Measurements from ENCODE around the gene SLC24A3.

SLC24A3 gene

DNA sequence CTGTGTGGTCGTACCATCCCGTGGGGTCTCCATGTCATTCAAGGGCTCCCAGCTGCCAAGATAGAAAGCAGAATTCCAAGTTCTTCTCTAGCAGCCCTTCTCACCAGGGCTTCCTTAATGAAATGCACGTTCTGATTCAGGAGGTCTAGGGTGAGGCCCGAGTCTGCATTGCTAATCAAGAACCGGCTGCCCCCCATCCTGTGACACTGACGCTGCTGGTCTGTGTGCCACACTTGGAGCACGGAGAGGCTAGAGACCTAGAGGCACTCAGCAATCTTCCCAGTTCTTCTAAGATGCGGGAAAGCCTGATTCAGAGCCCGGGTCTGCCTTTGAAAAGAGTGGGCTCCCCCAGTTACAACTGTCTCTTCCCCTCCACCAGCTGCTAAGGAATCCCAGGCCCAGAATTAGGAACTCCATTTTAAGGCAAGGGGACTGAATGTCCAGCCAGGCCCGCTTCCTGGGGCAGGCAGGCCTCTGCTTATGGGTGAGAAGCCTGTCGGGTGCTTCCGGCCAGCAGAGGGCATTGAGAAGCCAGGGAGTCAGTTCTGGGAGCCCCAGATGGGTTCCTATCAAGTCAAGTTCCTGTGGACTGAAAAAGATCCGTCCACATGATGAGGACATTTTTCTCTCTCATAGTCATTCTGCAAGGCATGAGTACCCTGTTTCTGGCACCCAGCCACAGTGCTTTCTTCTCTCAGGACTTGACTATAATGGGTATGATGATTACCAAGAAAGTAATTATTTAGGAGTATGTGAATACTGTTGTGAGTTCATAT, 475.8 kb downstream of the SLC24A3 start:
- no peaks in the 10 kb centered on the region for H3K36me3 Mint-ChIP-seq (ENCODE audit: low read depth)
- DNase-seq (ENCODE audit: low spot score), result no peak
- H3K27ac Mint-ChIP-seq, result no peak overlapping the region
- no peaks in the 10 kb centered on the region for H3K4me1 Mint-ChIP-seq (ENCODE audit: low read depth)
- H3K9me3 Mint-ChIP-seq, result no peaks in the 10 kb centered on the region
- H3K27me3 Mint-ChIP-seq (ENCODE audit: low read depth), result peaks cover 7% of the 10 kb centered on the region
- no peak overlapping the region for H3K4me3 Mint-ChIP-seq

DNA sequence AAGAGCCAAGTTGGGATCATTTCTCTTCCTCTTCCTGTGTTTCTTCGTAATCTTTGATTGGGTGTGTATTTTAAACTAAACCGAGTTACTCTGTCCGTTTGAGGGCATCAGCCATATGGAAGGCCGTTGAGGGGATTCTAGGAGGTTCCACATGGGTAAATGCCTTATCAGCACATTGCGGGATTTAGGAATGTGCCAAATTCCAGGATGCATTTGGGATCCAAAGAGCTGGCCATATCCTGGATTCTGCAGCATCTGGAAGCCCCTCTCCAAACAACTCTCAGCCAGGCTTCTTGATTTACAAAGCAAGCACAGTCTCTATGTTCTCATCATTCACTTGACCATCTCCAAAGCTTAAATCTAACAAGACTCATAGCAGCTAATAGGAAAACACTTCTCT, 478.0 kb downstream of the SLC24A3 start:
- Mint-ChIP-seq H3K27me3 (ENCODE audit: low read depth) (peaks cover 7% of the 10 kb centered on the region), H3K4me1 (ENCODE audit: low read depth) (no peaks in the 10 kb centered on the region), H3K36me3 (ENCODE audit: low read depth) (no peaks in the 10 kb centered on the region), H3K4me3 (no peak overlapping the region), H3K9me3 (no peaks in the 10 kb centered on the region), H3K27ac (no peak overlapping the region)
- DNase-seq (ENCODE audit: low spot score), result no peak

DNA sequence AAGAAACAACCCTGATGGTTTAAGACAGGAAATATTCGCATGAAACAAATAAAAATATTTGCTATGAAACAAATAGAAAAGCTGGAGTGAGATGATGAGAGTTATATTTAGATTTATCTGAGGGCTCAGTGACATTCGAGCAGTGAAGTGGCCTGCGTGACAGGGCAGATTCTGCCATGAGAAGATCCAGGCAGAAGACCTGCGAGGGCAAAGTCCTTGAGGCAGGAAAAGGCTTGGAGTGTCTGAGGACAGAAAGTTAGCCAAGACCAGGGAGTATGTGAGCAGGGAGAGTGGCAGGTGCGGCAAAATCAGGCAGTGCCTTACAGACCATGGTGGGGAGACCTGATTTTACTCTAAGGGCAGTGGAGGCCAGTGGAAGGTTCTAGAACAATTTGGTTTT, 478.7 kb downstream of the SLC24A3 start:
- DNase-seq (ENCODE audit: low spot score), result no peak
- Mint-ChIP-seq H3K9me3 (no peaks in the 10 kb centered on the region), H3K4me1 (ENCODE audit: low read depth) (no peaks in the 10 kb centered on the region), H3K27me3 (ENCODE audit: low read depth) (peaks cover 7% of the 10 kb centered on the region), H3K4me3 (no peak overlapping the region), H3K36me3 (ENCODE audit: low read depth) (no peaks in the 10 kb centered on the region), H3K27ac (no peak overlapping the region)

DNA sequence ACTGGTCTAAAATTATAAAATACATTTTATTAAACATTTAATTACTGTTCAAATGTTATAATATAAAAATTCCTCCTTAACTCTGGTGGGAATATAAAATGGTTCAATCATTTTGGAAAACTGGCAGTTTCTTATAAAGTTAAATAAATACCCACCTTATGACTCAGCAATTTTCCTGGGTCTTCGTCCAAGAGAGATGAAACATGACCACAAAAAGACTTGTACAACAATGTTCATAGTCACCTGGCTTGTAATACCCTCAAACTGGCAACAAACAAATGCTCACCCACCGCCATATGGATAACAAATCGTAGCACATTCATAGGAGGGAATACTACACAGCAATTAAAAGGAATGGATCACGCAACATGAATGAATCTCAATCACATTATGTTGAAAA, 479.7 kb downstream of the SLC24A3 start:
- DNase-seq (ENCODE audit: low spot score), result no peak
- no peaks in the 10 kb centered on the region for H3K36me3 Mint-ChIP-seq (ENCODE audit: low read depth)
- H3K4me1 Mint-ChIP-seq (ENCODE audit: low read depth), result no peaks in the 10 kb centered on the region
- no peak overlapping the region for H3K27ac Mint-ChIP-seq
- peaks cover 7% of the 10 kb centered on the region for H3K27me3 Mint-ChIP-seq (ENCODE audit: low read depth)
- H3K4me3 Mint-ChIP-seq, result no peak overlapping the region
- no peaks in the 10 kb centered on the region for H3K9me3 Mint-ChIP-seq

DNA sequence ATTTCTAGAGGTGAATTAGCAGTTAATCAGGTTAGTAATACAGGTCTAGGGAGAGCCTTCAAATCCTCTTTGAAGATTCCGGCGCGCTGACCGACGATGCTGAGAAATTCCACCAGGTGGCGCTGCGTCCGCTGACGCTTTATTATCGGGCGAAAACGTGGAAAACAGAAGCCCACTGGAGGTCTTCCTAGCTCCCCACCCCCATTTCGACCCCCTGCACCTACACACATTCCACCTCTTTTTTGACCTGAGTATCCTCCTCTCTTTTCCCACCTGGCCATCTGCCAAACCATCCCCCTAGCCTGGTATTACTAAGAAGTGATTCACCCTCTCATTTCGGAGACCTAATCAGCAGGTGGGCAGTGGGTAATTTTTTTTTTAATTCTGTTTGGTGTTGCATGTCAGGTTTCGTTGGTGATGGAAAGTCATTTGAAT, 480.3 kb downstream of the SLC24A3 start:
- H3K4me3 Mint-ChIP-seq, result no peak overlapping the region
- no peak overlapping the region for H3K27ac Mint-ChIP-seq
- H3K27me3 Mint-ChIP-seq (ENCODE audit: low read depth), result peaks cover 7% of the 10 kb centered on the region
- H3K9me3 Mint-ChIP-seq, result no peaks in the 10 kb centered on the region
- H3K4me1 Mint-ChIP-seq (ENCODE audit: low read depth), result no peaks in the 10 kb centered on the region
- no peaks in the 10 kb centered on the region for H3K36me3 Mint-ChIP-seq (ENCODE audit: low read depth)
- DNase-seq (ENCODE audit: low spot score), result peak; percentile 12

GRCh38 chr20:19693508-19693907, 481.1 kb downstream of the SLC24A3 start:
- H3K27me3 Mint-ChIP-seq (ENCODE audit: low read depth), result peaks cover 7% of the 10 kb centered on the region
- H3K36me3 Mint-ChIP-seq (ENCODE audit: low read depth), result no peaks in the 10 kb centered on the region
- H3K9me3 Mint-ChIP-seq, result no peaks in the 10 kb centered on the region
- no peak for DNase-seq (ENCODE audit: low spot score)
- H3K27ac Mint-ChIP-seq, result no peak overlapping the region
- no peak overlapping the region for H3K4me3 Mint-ChIP-seq
- no peaks in the 10 kb centered on the region for H3K4me1 Mint-ChIP-seq (ENCODE audit: low read depth)

- Mint-ChIP-seq H3K27ac (no peak overlapping the region), H3K27me3 (ENCODE audit: low read depth) (peaks cover 7% of the 10 kb centered on the region), H3K4me1 (ENCODE audit: low read depth) (no peaks in the 10 kb centered on the region), H3K9me3 (no peaks in the 10 kb centered on the region), H3K36me3 (ENCODE audit: low read depth) (no peaks in the 10 kb centered on the region), H3K4me3 (no peak overlapping the region)
- no peak for DNase-seq (ENCODE audit: low spot score)
Measured at GRCh38 chr20:19695081-19695480, 482.6 kb downstream of the SLC24A3 start.

- H3K27ac Mint-ChIP-seq, result no peak overlapping the region
- DNase-seq (ENCODE audit: low spot score), result no peak
- H3K9me3 Mint-ChIP-seq, result no peaks in the 10 kb centered on the region
- H3K4me1 Mint-ChIP-seq (ENCODE audit: low read depth), result no peaks in the 10 kb centered on the region
- no peaks in the 10 kb centered on the region for H3K27me3 Mint-ChIP-seq (ENCODE audit: low read depth)
- H3K4me3 Mint-ChIP-seq, result no peak overlapping the region
- no peaks in the 10 kb centered on the region for H3K36me3 Mint-ChIP-seq (ENCODE audit: low read depth)
Measured at GRCh38 chr20:19696620-19697019, 484.2 kb downstream of the SLC24A3 start.

- DNase-seq (ENCODE audit: low spot score), result no peak
- H3K27ac Mint-ChIP-seq, result no peak overlapping the region
- H3K36me3 Mint-ChIP-seq (ENCODE audit: low read depth), result no peaks in the 10 kb centered on the region
- no peaks in the 10 kb centered on the region for H3K4me1 Mint-ChIP-seq (ENCODE audit: low read depth)
- peaks cover 4% of the 10 kb centered on the region for H3K9me3 Mint-ChIP-seq
- H3K27me3 Mint-ChIP-seq (ENCODE audit: low read depth), result no peaks in the 10 kb centered on the region
- H3K4me3 Mint-ChIP-seq, result no peak overlapping the region
Measured at GRCh38 chr20:19697415-19697814, 485.0 kb downstream of the SLC24A3 start.

DNA sequence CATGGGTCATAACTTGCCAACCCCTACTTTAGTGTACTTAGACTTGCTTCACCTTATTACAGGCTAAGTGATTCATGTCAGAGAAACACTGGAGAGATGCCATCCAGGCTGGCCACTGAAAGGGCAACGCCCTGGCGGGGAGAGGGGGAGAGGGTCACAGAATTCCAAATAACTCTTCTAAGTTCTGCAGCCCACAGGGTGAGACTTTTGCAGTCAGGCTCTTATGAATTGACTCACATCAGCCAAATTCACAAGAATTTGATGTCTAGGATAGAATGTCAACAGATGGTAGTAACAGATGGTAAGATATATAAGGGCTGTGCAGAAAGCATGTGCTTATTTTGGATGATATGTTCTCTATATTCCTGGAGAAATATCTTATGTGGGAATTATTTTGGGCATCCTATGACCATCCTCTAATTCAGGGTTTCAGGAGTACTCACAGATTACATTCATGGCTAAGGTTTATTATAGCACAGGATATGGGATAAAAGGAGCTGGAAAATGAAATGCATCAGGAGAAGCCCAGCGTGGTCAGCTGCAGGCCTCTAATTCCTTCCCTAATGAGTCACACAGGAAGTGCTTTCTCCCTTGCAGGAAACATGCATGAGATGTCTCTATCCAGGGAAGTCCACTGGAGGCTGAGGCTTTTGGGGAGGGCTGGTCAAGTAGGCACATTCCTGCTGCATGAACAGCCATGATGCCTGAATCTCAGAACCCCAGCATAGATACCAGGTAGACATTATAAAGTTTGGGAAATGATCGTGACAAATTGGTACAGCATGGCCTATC, 486.9 kb downstream of the SLC24A3 start:
- Mint-ChIP-seq H3K9me3 (peaks cover 4% of the 10 kb centered on the region), H3K4me3 (no peak overlapping the region), H3K36me3 (ENCODE audit: low read depth) (no peaks in the 10 kb centered on the region), H3K27me3 (ENCODE audit: low read depth) (no peaks in the 10 kb centered on the region), H3K27ac (no peak overlapping the region), H3K4me1 (ENCODE audit: low read depth) (no peaks in the 10 kb centered on the region)
- DNase-seq (ENCODE audit: low spot score), result no peak

DNA sequence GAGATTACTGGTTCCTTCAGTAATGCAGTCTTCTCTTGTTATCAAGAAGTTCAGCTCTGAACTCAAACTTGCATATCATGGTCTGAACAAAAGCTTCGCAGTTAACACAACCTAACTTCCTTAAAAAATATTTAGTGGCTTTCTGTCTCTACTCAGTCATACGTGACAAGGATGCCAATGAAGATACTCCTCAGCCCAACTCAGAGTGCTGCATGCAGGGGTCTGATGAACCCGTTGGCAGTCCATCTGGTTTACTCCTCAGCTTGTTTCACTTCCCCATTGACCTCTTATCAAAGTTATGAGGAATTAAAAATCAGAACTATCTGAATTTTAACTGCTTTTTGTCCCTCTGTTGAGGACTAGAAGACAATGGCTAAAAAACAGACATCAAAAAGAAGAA, 489.0 kb downstream of the SLC24A3 start:
- H3K27me3 Mint-ChIP-seq (ENCODE audit: low read depth), result no peaks in the 10 kb centered on the region
- peaks cover 4% of the 10 kb centered on the region for H3K9me3 Mint-ChIP-seq
- no peaks in the 10 kb centered on the region for H3K36me3 Mint-ChIP-seq (ENCODE audit: low read depth)
- DNase-seq (ENCODE audit: low spot score), result no peak
- no peak overlapping the region for H3K27ac Mint-ChIP-seq
- H3K4me3 Mint-ChIP-seq, result no peak overlapping the region
- no peaks in the 10 kb centered on the region for H3K4me1 Mint-ChIP-seq (ENCODE audit: low read depth)

DNA sequence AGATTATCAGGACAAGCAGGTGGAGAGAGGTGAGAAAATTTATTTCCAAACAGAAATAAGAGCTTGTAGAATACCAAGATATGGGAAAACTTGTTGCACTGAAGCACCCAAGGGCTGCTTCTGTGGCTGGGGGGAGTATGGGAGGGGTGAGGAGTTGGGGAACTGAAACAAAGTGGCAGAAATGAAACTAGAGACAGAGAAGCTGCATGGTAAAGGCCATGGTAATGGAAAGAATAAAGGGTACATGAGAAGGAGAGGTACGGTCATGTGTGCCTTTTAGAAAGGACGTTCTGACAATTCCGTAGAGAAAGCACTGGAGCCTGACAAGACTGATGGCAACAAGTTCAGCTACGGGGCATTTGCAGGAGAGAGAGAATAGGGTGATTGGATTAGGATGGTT, 494.0 kb downstream of the SLC24A3 start:
- Mint-ChIP-seq H3K36me3 (ENCODE audit: low read depth) (no peaks in the 10 kb centered on the region), H3K9me3 (peaks cover 9% of the 10 kb centered on the region), H3K27me3 (ENCODE audit: low read depth) (no peaks in the 10 kb centered on the region), H3K4me3 (no peak overlapping the region), H3K4me1 (ENCODE audit: low read depth) (no peaks in the 10 kb centered on the region), H3K27ac (no peak overlapping the region)
- DNase-seq (ENCODE audit: low spot score), result no peak

- peaks cover 5% of the 10 kb centered on the region for H3K9me3 Mint-ChIP-seq
- no peaks in the 10 kb centered on the region for H3K4me1 Mint-ChIP-seq (ENCODE audit: low read depth)
- no peak overlapping the region for H3K4me3 Mint-ChIP-seq
- H3K27me3 Mint-ChIP-seq (ENCODE audit: low read depth), result no peaks in the 10 kb centered on the region
- H3K36me3 Mint-ChIP-seq (ENCODE audit: low read depth), result no peaks in the 10 kb centered on the region
- DNase-seq (ENCODE audit: low spot score), result no peak
- H3K27ac Mint-ChIP-seq, result no peak overlapping the region
Measured at GRCh38 chr20:19709635-19710335, 497.3 kb downstream of the SLC24A3 start.
